GM21360 (cell line): ENCODE results near the gene ITSN2.
A peak's percentile ranks its signal among the peaks of the same experiment; 100 is the strongest.
"Not testable (repeated sequence)": the region's sequence is repeated elsewhere in the genome, so short reads cannot be mapped to it uniquely, and the experiment has no call there.

Experiments
- ATAC-seq: cut with Tn5 transposase; IDR thresholded peaks from one replicate; pipeline ENCODE4 v1.9.1; 2021; ENCODE audit warnings: mild to moderate bottlenecking, moderate library complexity; ENCODE audit not compliant: unreplicated experiment

Gene ITSN2

DNA sequence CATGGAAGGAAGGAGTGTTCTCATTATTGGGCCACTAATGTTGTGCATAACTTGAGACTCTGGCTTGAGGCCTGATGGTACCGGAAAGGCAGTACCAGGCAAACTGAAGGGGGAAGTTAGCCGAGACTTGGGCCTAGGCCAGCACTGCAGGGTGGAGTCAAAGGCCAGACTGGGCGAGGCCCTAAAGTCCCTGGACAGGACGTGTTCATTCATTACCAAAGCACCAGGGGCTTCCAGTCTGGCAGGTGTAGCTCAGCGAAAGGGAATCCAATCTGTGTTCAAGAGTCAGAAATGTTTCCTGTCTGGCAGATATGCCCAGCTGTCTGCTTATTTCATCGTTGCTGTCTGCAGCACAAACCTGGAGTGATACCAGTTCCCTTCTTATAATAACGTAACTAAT is 4.7 kb upstream of the ITSN2 start:
- no peak for ATAC-seq

DNA sequence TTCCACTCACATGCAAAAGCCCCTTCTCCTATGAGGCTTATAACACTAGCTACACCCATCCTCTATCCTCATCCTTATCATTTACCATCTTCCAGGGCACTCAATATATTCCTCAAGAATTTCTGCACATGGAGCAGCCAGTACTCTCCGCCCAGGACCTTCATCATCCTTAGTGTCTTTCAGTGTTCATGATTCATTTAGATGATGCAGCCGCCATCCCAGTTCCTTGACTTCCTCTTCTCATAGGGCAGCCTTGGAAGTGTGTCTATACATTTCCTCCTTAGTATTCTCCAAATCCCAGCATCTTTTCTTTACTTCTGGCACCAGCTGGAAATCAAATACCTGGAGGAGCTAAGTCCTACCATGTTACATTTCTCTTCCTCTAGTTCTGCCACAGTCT is 3.0 kb upstream of the ITSN2 start:
- no peak for ATAC-seq

DNA sequence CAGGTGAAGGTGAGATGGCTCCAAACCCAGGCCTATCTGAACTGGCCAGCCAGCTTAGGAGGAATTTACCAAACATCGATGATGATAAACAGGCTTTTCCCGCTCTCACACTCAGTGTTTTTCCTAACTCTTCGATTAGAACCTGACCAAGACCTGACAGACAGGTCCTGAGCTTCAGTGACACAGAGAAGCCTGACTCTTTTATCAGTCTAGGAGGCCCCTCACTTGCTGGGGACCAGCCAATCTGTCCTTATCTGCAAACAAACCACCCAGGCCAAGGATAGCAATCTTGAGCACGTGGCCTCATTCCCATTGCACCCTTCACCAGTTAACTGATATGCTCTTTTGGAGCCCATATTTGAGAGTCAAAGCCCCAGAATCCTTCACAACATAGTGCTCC is 1.9 kb upstream of the ITSN2 start:
- no peak for ATAC-seq

DNA sequence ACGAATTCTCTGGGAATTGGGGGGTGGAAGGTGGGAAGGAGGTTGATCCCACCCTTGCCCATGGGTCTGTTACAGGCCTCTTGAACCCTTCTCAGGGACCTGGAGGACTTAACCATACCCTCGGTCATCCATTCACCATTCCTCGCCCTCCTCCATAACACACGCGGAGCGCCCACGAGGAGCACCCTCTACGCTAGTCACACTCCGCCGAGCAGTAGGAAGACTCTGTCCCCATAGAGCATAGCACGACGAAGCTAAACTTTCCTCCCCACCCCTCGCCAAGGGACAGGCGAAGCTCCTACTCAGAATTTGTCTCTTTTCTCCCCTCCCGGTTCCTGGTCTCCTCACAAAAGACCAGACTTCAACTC is 611 bp upstream of the ITSN2 start:
- ATAC-seq: no peak

DNA sequence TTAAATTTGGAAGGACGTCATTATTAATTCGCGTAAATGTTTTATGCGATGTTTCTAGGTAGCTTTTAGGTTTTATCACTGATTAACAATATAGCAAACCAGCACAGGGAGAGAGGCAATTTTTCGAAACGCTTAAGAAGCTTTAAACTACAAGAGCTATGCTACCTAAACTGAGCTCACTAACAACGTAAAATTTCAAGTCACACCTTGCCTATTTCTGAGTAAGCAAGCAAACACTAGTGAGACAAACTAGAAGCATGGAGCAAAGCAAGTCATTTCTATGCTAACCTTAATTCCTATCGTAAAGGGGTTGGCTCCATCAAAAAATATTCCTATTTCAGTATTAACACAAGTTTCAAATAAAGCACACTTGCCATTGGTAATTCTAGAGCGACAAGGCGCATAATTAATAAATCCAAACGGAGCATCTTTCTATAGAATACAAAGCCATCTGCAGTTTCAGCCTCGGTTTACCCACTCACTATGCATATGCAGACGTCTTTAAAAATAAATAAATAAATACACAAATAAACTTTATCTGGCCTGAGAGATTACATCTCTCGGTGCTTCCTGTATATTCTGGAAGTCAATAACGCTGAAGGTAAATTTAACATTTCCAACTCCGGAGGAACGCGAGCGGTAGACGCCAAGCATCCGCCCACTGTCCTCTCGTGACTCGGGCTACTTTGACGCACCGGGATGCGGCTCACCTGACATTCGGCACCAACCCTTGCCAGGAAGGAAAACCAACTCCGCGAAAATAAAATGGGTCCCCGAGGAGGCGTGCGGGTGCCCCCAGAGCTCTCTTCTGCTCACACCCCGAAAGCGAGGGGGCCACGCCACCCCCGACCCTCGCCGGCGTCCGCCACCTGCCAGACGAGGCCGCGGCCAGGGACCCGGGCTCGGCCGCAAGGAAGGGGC is 947 bp downstream of the ITSN2 start:
- ATAC-seq: peak; percentile 5

DNA sequence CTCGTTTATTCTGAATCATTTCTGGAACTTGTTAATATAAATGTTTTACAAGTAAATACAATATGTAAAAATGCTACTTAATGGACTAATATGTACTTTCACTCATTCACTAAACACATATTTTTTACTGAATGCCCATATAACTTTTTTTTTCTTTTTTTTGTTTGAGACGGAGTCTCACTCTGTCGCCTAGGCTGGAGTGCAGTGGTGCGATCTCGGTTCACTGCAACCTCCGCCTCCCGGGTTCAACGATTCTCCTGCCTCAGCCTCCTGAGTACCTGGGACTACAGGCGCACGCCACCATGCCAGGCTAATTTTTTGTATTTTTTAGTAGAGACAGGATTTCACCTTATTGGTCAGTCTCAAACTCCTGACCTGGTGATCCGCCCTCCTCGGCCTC is 2.6 kb downstream of the ITSN2 start:
- not testable (repeated sequence) for ATAC-seq

DNA sequence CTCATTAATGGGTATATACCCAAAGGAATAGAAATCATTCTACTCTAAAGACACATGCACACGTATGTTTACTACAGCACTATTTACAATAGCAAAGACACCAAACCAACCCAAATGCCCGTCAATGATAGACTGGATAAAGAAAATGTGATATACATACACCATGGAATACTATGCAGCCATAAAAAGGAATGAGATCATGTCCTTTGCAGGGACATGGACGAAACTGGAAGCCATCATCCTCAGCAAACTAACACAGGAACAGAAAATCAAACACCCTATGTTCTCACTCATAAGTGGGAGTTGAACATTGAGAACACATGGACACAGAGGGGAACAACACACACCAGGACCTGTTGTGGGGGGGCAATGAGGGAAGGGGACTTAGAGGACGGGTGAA is 3.2 kb downstream of the ITSN2 start:
- ATAC-seq: not testable (repeated sequence)

DNA sequence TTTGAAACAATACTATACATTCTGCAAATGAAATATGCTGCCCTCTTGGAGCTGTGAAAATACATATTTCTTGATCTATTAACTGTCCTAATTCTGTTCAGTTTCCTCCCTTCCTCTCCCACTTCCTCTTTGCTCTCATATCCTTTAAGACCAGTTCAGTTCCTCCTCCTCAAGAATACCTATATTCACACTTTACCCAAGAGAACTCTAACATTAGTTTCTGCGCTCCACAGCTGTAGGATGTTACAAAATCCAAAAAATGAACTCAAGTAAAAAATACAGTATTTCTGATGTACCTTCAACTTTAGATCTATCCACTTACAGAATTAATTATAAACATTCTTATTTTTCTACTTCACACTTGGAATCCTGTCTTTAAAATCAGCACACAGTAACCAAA is 5.4 kb downstream of the ITSN2 start:
- ATAC-seq: no peak

DNA sequence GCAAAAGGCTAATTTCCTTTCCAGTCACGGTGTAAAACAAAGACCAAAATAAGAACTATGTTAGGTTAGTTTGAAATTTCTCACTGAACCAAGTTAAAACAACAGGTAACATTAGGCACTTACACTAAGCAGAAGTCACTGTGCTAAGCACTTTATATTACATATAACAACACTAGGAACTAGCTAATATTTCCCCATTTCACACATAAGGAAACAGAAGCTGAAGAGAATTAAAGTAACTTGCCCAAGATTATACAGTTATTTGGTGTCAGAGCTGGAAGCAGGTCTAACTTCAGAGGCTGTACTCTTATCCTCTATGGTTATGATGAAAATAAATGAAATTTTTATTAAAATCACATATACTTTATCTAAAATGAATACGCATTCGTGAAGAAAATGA is 5.9 kb downstream of the ITSN2 start:
- no peak for ATAC-seq

DNA sequence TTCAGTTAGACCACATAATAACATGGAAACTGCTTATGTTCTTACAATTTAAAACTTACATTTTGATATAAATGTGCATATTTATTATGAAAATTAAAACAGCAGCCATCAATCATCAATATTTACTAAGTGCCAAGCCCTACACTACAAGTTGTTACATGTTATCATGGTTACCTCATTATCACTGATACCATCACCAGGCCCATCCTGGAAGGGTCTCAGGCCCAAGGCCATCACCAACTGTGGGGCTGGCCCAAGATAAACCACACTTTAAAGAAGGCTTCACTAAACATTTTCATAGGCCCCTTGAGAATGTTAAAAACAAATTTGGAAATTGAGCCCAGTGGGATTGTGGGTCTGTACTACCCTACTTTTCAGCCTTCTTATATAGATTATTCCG is 6.4 kb downstream of the ITSN2 start:
- no peak for ATAC-seq

DNA sequence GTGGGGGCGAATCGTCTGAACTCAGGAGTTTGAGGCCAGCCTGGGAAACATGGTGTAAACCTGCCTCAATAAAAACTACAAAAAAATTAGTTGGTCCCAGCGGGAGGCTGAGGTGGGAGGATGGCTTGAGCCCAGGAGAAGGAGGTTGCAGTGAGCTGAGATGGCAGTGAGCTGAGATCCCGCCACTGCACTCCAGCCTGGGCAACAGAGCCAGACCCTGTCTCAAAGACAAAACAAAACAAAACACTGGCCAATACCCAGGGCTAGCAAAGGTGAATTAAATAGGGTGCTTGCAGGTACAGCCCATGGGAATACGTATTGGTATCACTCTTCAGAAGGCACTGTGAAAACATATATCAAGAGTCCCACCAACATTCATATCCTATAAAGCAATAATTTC is 7.0 kb downstream of the ITSN2 start:
- no peak for ATAC-seq

DNA sequence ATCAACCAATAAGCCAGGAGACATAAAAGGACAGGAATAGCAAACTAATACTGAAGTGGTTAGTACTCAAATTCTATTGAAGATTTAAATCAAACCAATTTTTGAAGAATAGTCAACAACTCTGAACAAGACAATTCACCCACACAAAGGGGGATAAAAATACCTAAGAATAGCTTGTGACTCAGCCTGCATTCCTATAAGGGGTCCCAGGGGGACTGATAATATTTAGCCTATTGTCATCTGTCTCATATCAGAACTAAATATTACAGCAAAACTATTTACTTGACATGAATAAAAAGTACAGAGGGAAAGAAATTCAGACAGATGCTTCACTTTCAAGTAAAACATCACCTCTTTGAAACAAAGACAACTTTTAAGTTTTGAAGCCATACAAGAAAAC is 7.7 kb downstream of the ITSN2 start:
- no peak for ATAC-seq

DNA sequence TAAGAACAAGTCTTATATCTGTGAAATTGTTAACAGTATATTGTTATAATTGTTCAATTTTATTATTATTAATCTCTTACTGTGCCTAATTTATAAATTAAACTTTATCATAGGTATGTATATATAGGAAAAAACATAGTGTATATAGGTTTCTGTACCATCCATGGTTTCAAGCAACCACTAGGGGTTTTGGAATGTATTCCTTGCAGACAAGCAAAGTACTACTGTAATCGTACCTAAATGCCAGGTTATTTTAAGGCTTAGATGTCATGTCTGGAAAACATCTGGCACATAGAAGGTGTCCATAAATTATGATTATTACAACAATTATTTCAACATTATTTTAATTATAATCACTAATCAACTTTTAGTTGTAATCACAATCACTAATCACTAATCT is 8.4 kb downstream of the ITSN2 start:
- no peak for ATAC-seq

DNA sequence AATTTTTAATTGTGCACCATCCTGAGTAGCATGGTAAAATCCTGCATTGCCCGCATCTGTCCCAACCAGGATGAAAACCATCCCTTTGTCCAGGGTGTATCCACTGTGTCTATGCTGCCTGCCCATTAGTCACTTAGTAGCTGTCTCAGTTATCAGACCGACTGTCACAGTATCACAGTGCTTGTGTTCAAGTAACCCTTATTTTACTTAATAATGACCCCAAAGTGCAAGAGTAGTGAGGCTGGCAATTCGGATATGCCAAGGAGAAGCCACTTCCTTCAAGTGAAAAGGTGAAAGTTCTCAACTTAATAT is 8.8 kb downstream of the ITSN2 start:
- ATAC-seq: no peak

DNA sequence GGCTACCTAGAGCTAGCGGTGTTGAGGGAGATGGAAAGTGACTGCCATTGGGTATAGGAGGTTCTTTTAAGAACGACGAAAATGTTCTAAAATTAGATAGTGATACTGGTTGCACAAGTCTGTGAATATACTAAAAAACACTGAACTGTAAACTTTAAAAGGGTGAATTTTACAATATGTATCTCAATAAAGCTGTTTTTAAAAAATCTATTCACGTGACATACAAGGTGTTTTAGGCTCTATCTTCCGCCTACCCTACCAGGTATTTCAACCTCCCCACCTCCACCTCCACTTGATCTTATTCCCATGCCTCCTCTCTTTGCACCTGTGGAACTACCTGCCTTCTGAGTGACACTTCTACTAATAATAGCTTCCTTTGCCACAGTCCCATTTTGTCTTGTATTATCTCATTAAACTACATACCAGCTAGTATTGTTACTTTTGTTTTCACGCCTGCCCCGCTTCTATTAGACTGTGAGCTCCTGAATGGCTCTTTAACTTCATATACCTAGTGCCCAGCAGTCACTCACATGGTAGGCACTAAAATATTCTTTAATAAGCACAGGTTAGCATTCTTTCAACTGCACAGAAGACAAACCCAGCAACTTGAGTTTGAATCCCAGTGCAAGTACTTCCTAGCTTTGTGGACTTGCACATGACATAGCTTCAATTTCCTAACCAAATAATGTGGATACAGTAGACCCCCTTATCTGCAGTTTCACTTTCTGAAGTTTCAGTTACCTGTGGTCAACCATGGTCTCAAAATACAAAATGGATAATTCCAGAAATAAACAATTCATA is 9.3 kb downstream of the ITSN2 start:
- ATAC-seq: no peak

DNA sequence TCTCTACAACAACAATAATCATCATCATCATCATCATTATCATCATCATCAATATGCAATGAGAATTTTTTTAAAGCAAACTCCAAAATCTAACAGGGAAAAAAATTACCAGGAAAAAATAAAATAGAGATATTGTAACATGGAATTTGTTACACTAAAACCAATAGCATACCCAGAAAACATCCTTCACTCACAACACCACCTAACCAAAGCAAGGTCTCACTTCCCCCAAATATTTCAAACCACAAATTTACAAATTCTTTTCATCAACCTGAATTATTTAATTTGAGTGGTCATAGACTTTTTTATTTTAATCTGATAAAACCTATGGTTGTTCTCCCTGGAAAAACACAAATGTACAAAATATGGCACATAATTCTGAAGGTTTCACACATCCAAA is 11.2 kb downstream of the ITSN2 start:
- ATAC-seq: no peak

DNA sequence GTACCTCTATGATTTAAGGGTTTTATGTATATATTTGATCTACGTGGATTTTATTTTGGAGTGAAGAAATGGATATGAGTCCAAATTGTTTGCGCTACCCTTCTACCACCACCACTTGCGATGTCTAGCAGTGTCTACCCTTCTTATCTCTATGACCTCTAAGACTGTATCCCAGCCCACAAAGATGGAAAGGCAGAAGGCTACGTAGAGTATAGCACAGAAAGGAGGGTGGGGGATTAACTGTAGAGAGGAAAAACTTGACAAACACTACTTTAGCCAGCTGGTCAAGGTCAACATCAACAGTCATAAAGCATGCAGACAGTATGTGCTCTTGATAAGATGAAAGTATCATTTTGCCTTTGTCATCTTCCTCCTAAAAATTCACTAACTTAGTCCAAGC is 14.4 kb downstream of the ITSN2 start:
- ATAC-seq: no peak

DNA sequence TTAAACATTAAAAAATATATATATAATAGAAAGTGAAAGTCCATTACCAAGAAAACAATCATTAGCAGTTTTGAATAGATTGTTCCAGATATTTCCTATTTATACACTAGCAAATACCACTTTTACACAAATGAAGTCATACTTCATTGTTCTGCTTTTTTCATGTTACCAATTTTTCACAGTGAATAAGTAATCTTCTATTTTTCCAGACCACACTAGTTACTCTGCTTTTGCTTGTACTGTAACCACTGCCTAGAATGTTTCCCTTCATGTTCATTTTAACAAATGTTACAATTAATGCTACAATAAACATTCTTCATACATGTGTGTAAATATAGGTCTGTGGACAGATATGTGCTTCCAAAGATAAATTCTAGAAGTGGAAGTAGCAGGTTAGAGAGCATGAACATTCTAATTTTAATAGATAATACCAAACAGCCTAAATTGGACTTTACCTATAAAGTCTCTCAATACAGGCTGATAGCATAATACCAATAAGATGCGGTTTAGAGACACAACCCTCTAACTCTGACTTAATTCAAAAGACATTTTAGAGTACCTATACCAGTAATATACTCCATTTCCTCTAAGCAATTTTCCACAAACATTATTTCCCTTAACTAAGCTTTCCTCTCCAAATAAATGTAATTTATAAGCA is 17.0 kb downstream of the ITSN2 start:
- ATAC-seq: no peak

DNA sequence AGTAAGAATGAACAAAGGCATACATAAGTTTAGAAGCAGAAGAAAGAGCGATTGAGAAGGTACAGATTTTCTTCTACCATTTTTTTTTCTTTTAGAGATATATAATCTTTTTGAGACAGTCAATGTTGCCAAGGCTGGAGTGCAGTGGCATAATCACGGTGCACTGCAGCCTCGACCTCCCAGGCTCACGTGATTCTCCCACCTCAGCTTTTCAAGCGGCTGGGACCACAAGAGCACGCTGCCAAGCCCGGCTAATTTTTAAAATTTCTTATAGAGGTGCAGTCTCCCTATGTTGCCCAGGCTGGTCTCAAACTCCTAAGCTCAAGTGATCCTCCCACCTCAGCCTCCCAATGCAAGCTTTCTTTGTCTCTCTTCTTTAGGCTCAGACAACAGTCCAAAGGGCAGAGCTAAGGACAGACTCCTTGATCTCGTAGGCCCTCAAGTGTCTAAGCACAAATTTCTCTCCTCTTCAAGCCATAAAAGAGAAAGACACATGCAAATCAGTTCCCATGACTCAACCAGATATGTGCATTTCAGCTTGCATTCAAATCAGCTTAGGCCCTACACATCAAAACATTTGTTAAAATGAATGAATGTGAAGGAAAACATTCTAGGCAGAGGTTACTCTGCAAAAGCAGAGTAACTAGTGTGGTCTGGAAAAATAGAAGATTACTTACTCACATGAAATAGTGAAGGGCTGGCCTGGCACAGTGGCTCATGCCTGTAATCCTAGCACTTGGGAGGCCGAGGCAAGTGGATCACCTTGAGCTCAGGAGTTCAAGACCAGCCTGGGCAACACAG is 18.0 kb downstream of the ITSN2 start:
- ATAC-seq: peak; percentile 47

DNA sequence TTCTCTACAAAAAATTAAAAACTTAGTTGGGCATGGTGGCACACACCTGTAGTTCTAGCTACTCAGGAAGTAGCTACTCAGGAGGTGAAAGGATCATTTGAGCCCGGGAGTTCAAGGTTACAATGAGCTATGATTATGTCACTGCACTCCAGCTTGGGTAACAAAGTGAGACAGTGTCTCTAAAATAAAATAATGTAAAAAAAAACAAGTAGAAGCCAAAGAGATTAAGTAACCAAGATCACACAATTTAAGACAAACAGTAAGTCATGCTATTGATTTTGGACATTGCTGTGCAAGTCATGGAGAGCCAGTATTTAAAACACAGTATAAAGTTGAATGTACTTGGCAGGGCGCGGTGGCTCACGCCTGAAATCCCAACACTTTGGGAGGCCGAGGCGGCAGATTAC is 20.5 kb downstream of the ITSN2 start:
- ATAC-seq: no peak

DNA sequence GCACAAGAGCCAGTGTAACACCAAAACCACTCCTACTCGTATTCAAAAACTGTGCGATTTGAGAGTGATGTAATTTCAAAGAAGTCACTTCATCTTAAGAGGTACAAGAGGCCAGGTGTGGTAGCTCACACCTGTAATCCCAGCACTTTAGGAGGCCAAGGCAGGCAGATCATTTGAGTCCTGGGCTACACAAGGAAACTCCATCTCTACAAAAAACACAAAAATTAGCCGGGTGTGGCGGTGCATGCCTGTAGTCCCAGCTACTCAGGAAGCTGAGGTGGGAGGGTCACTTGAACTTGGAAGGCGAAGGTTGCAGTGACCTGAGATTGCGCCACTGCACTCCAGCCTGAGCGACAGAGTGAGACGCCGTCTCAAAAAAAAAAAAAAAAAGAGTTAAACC is 21.2 kb downstream of the ITSN2 start:
- not testable (repeated sequence) for ATAC-seq
